HG03097 (cell line): ENCODE data around the gene AQP2.
"Not testable (repeated sequence)": the region's sequence is repeated elsewhere in the genome, so short reads cannot be mapped to it uniquely, and the experiment has no call there.

ENCODE experiments used
- ATAC-seq: cut with Tn5 transposase; IDR thresholded peaks from one replicate; pipeline ENCODE4 v1.9.1; 2021; ENCODE audit not compliant: unreplicated experiment, low FRiP score

AQP2 gene

DNA sequence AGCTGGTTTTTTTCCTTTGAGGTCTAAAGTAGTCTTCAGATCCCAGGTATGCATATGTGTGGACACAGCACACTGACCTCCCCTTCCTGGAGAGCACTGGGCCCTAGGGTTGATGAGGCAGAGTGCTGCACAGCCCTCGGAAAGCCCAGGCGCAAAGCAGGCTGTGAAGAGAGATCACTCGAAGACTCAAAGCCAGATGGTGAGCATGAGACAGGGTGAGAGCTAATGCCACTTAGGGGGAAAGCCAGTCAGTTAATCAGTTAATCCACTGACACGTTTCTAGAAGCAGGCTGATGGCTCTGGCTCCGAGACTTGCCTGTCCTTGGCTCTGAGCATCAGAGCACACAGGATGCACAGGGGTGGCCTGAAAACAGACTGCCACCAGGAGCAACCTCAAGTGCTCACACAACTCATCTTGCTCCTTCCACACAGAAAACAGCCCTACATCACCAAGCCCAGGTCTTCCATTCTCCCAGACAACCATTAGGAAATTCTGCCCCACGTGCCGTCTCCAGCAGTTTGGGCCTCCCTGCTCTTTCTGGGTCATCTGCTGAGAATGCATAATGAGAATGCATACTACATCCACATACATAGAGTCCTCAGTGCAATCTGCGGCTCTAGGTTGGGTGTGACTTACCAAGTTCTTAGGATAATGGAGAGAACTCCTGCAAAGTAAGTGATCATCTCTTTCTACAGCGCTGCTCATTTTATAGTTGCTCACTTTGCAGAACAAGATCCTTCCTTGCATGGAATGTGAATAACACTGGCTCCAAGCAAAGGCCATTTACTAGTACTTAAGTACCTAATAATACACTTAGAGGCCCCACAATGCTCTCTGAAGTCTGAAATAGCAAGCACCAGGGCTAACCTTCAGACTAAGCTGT, 34.2 kb downstream of the AQP2 start:
- no peak for ATAC-seq

DNA sequence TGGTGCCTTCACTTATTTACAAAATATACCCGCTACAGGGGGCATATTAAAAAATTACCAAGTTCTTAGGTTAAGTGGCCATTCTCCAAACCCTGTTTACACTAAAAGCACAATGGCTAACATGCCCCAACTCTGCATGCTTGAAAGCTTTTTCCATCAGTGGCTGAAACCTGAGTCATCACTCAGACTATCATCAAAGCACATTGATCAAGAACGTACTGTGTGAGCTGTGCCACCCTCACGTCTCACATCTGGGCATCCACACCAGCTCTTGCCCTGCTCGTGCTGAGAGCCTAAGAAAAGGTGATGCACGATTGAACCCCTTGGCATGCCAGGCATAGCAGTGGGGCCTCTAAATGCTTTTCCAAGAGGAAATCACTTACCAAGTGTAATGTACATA, 35.4 kb downstream of the AQP2 start:
- ATAC-seq, result no peak

DNA sequence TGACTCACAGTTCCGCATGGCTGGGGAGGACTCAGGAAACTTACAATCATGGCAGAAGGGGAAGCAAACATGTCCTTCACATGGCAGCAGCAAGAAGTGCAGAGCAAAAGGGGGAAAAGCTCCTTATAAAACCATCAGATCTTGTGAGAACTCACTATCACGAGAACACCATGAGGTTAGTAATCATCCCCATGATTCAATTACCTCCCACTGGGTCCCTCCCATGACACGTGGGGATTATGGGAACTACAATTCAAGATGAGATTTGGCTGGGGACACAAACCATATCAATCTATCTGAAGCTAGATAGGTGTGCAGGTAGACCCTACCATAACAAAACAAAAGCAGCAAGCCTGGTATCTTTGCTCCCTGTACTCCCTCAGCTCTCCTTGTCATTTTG, 35.9 kb downstream of the AQP2 start:
- ATAC-seq, result not testable (repeated sequence)

DNA sequence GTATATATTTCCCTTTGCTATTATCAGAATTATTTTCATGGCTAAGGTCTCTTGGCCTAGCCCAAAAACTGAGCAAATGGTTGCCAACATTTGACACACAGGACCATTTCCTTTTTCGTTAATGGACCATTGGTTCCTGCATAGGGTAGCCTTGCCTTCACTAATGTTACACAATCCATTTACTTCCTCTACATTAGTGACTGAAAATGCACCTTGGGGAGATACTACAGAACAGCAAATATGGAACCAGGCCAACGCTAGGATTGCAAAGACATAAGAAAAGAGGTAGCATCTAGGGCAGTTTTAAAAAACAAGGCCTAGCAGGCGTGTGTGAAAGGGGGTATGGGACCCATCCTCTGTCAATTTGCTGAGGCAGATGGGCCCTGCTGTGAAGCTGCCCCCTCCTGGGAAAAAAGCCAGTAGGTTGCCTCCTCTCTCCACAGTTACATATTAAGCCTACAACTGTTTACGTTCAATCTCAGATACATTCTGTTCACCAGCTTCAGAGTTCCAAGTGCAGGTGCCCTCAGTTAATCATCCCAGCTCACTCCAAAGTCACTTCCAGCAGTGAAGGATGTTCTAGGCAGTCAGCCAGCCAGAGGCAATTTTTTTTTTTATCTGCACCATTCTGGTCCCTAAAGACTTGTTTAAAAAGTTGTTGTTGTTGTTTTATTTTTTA, 37.2 kb downstream of the AQP2 start:
- no peak for ATAC-seq

DNA sequence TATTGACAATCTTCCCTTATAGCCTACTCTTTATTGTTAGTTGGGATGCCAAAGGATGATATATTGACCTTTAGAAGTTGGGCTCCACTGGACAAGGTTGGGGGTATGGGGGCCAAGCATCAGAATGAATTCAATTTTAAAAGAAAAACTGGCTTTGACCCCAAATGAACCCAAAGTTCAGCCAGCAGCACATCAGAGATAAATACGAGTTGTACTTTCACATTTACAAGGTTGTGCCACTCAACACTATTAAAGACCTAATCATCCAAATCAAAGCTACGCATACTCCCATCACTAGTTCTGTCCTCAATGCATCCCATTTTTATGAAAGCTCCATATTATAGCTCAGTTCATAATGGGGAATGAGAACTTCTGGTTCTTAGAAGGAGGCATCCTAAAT, 38.9 kb downstream of the AQP2 start:
- ATAC-seq, result not testable (repeated sequence)

DNA sequence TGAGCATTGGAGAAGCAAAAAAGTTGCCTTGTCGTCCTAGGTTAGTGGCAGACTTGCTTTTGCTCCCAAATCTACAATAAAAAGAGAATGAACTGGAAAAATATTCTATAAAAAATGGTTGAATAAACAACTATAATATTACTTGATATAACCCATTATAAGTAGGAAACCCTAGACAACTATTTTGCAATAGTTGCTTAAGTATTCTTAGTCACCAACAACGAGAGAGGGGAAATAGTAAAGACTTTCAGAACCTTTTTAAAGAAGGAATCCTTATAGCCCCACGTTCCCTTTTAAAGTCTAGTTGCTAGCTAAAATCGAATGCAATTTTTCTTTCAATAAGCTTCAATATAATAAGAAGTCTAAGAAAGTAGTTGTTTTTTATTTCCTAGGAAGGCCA, 39.7 kb downstream of the AQP2 start:
- ATAC-seq, result no peak

DNA sequence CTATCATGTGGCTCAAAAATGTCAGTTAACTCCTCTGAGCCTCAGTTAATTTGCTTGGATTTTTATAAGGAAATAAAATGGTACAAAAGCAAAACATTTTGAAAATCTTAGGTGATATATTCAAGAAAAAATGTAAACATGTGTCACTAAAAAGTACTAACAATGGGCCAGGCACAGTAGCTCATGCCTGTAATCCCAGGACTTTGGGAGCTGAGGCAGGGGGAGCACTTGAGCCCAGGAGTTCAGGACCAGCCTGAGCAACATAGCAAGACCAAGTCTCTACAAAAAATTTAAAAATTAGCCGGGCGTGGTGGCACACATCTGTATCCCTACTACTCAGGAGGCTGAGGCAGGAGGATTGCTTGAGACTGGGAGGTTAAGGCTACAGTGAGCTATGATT, 47.9 kb downstream of the AQP2 start:
- ATAC-seq, result no peak

DNA sequence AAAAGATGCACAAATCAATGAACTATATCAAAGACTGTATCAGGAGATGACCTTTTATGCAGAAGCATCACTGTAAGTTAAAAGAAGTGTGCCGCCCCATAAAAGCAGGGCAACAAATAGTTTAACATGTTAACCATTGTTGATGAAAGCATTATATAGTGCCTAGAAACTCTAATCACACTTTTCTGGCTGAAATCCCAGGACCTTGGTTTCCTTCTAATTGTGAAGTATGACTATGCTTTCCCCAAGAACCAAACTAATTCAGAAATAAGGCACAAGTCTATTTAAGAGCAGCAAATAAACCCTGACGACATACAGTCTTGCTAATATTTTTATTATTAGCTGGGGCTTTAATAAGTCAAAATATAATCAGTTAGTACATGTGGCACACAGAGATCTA, 53.1 kb downstream of the AQP2 start:
- ATAC-seq, result no peak

DNA sequence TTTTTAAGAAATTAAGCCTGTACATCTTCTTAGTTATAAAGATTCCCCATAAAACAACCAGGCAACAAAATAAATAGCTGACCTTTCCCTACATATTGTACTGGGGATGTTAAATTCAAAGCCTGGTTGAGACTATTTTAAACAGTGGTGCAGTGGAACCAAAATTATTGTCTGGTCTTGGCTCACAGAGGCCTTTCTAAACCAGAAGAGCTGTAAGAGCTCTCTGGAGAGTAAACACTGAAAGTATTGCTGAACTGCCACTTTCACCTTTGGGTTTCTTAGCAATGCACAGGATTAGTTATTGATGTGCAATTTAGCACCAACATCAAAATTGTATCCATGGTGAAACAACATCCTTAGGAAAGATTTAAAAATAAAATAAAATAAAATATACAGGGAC, 54.2 kb downstream of the AQP2 start:
- ATAC-seq, result no peak

DNA sequence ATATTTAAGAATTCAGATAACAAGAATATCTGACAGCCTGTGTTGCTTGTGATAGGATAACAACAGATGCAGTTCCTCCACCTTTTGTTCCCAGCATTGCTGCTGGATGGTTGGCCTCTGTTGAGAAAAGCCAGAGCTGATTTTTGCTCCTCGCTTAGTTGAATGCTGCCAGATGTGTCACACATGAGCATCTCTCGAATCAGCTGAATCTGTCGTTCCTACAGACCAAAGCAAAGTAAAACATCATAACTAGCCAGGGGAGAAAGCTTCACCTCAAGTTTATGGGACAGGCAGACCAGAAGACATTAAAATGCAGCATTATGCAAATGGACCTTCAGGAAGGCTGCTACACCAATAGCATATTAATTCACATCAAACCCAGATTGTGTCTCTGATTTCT, 54.6 kb downstream of the AQP2 start:
- ATAC-seq, result no peak

DNA sequence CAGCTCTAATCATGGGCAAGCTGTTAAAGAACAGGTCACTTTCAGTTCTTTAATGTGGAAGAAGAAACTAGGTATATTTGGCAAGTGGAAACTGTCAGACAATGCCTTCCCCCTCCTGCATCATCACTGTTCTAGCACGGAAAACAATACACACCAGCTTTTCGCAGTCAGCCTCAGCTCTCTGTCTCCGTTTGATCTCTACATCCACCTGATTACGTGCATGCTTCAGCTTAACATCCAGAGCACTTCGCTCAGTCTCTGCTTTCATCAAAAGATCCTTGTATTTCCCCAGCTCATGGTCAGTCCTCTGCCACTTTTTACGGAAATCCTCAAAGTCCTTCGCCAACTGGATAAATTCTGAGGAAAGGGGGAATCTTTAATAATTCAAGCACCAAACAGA, 55.7 kb downstream of the AQP2 start:
- no peak for ATAC-seq

DNA sequence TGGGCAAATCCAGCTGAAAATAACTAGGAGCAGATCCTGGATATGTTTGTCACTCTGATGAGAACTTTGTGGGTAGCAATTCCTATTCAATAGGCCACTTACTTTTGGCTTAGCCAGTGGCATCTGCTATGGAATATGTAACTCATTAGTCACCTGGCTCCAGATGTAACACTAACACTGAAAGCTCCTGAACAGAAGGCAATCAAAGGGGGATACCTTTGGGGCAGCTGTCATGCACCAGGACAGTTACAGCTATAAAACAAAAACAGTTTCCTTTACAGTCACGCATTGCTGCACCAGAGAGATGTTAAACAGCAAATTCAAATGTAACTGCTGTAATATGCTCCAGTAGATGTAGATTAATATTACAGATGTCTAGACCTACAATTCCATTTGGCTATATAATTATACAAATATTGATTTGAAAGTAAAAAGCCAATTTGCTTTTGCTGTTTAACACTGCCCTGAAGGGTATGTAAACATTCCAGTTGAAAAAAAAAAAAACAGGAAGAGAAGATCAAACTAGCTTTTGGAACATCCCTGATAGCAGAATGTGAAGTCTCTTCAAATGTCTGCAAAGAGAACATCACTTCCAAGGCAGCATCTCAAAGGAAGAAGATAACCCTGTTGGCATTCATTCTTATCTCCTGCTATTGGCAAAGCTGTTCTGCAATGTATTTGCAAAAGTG, 56.4 kb downstream of the AQP2 start:
- no peak for ATAC-seq
